ENCODE results near the gene YIPF6. TPM values are rescaled to one million over a fixed set of nuclear protein-coding genes. Genes with fewer than 3 reads are reported as not detected.
"Not testable (repeated sequence)": the region's sequence is repeated elsewhere in the genome, so short reads cannot be mapped to it uniquely, and the experiment has no call there.

Gene YIPF6
- polyA plus RNA-seq, 1 of the 3 experiments (the other 2 are of a cell fraction): 15.0 TPM

GRCh38 chrX:68480969-68481368 is 17.9 kb upstream of the YIPF6 start:
- 32% methylated on average over 1 of the region's 1 CpG for WGBS (ENCODE audit: low lambda C conversion rate)
- TF ChIP-seq MAX (IDR thresholded peaks at IDR 0.05; ENCODE audit: low read depth) (no peak), ELF1 (IDR thresholded peaks at IDR 0.05) (no peak), USF2 (IDR thresholded peaks at IDR 0.05; ENCODE audit: borderline replicate concordance, low read depth, low read length) (no peak), USF1 (IDR thresholded peaks at IDR 0.05; ENCODE audit: borderline replicate concordance, low read depth) (no peak), PBX3 (IDR thresholded peaks at IDR 0.05) (no peak), TAF1 (IDR thresholded peaks at IDR 0.05; ENCODE audit: borderline replicate concordance, low read depth, low read length) (no peak)
- CTCF ChIA-PET: interaction anchor here (0.8 to 1.9 kb wide), 2 partner anchors 9 to 284 kb away, joined by 4 to 9 read pairs; no protein-coding TSS in a partner anchor

GRCh38 chrX:68486198-68486597 is 12.7 kb upstream of the YIPF6 start:
- POLR2A ChIA-PET; H3K9me3 ChIP-seq; H3K9ac ChIP-seq; DNase-seq; H4K20me1 ChIP-seq (ENCODE audit: insufficient read depth); H3K27ac ChIP-seq (ENCODE audit: low read depth in 2 of 2, low read length in 1 of 2); H3F3A ChIP-seq (replicated peaks; ENCODE audit: insufficient read depth); H3K4me1 ChIP-seq (ENCODE audit: control insufficient read depth in 1 of 2, insufficient read depth in 2 of 2, low read depth in 1 of 2, low read length in 1 of 2); H3K79me2 ChIP-seq (ENCODE audit: insufficient read depth); H3K27me3 ChIP-seq (ENCODE audit: insufficient read depth); H3K4me2 ChIP-seq; H2AFZ ChIP-seq (ENCODE audit: low read depth); H3K36me3 ChIP-seq (replicated peaks in 1 of 2; ENCODE audit: control insufficient read depth in 1 of 2, insufficient read depth in 2 of 2, low read length in 1 of 2); CTCF ChIA-PET; H3K4me3 ChIP-seq (ENCODE audit: low read depth in 2 of 2, low read length in 1 of 2); H3K9me2 ChIP-seq: not testable (repeated sequence)
- 100% methylated on average over 2 of the region's 3 CpGs for WGBS (ENCODE audit: low lambda C conversion rate)

More at GRCh38 chrX:68480969-68481368, 17.9 kb upstream of the YIPF6 start:
- Histone ChIP-seq H3K36me3 (replicated peaks in 1 of 2; ENCODE audit: control insufficient read depth in 1 of 2, insufficient read depth in 2 of 2, low read length in 1 of 2) (no peaks in the 10 kb centered on the region), H3K9me2 (no peaks in the 10 kb centered on the region), H4K20me1 (ENCODE audit: insufficient read depth) (no peaks in the 10 kb centered on the region), H3K9me3 (no peaks in the 10 kb centered on the region), H3K27me3 (ENCODE audit: insufficient read depth) (no peaks in the 10 kb centered on the region; the same call in 1 of the 2 replicates), H3K9ac (no peak overlapping the region), H3K27ac (ENCODE audit: low read depth in 2 of 2, low read length in 1 of 2) (no peak overlapping the region), H3K79me2 (ENCODE audit: insufficient read depth) (no peaks in the 10 kb centered on the region), H3F3A (replicated peaks; ENCODE audit: insufficient read depth) (no peaks in the 10 kb centered on the region), H3K4me3 (ENCODE audit: low read depth in 2 of 2, low read length in 1 of 2) (no peak overlapping the region), H3K4me1 (ENCODE audit: control insufficient read depth in 1 of 2, insufficient read depth in 2 of 2, low read depth in 1 of 2, low read length in 1 of 2) (no peaks in the 10 kb centered on the region), H3K4me2 (no peak overlapping the region), H2AFZ (ENCODE audit: low read depth) (no peak overlapping the region)
- POLR2A ChIA-PET: no interaction called here
- no peak for DNase-seq

- DNase-seq: no peak
- H3K27ac ChIP-seq (ENCODE audit: low read depth in 2 of 2, low read length in 1 of 2): no peak overlapping the region
- no peaks in the 10 kb centered on the region for H3K9me2 ChIP-seq
- H3F3A ChIP-seq (replicated peaks; ENCODE audit: insufficient read depth): no peaks in the 10 kb centered on the region
- H3K9ac ChIP-seq: no peak overlapping the region
- H4K20me1 ChIP-seq (ENCODE audit: insufficient read depth): no peaks in the 10 kb centered on the region
- H2AFZ ChIP-seq (ENCODE audit: low read depth): no peak overlapping the region
- ChIA-PET POLR2A (no interaction called here), CTCF (no interaction called here)
- no peaks in the 10 kb centered on the region for H3K9me3 ChIP-seq
- H3K4me1 ChIP-seq (ENCODE audit: control insufficient read depth in 1 of 2, insufficient read depth in 2 of 2, low read depth in 1 of 2, low read length in 1 of 2): no peaks in the 10 kb centered on the region
- no peak overlapping the region for H3K4me3 ChIP-seq (ENCODE audit: low read depth in 2 of 2, low read length in 1 of 2)
- H3K4me2 ChIP-seq: no peak overlapping the region
- WGBS (ENCODE audit: low lambda C conversion rate): 16% methylated on average over 4 of the region's 4 CpGs
- no peaks in the 10 kb centered on the region; the same call in 1 of the 2 replicates for H3K27me3 ChIP-seq (ENCODE audit: insufficient read depth)
- no peaks in the 10 kb centered on the region for H3K36me3 ChIP-seq (replicated peaks in 1 of 2; ENCODE audit: control insufficient read depth in 1 of 2, insufficient read depth in 2 of 2, low read length in 1 of 2)
- H3K79me2 ChIP-seq (ENCODE audit: insufficient read depth): no peaks in the 10 kb centered on the region
- TF ChIP-seq SMC3 (IDR thresholded peaks at IDR 0.05; ENCODE audit: low read depth, low read length): no peak
- TF ChIP-seq YY1 (IDR thresholded peaks at IDR 0.05; ENCODE audit: low read depth): no peak
- TF ChIP-seq GABPA (IDR thresholded peaks at IDR 0.05; ENCODE audit: low read depth): no peak
- TF ChIP-seq JUND (IDR thresholded peaks at IDR 0.05): no peak
- TF ChIP-seq MEF2A (IDR thresholded peaks at IDR 0.05; ENCODE audit: borderline replicate concordance, low read depth): no peak
- TF ChIP-seq ZBTB33 (IDR thresholded peaks at IDR 0.05; ENCODE audit: borderline replicate concordance, low read depth): no peak
Observed at GRCh38 chrX:68487254-68487653, 11.6 kb upstream of the YIPF6 start.
